ENCODE data around the gene DRAP1. TPM values are rescaled to one million over a fixed set of nuclear protein-coding genes. Genes with fewer than 3 reads are reported as not detected.

Gene DRAP1
- total and polyA plus RNA-seq, 9 of the 15 experiments (the other 6 are each of a cell fraction or from before 2014, with no cell fraction given), result 9.6 to 200 (median 92.9) TPM

DNA sequence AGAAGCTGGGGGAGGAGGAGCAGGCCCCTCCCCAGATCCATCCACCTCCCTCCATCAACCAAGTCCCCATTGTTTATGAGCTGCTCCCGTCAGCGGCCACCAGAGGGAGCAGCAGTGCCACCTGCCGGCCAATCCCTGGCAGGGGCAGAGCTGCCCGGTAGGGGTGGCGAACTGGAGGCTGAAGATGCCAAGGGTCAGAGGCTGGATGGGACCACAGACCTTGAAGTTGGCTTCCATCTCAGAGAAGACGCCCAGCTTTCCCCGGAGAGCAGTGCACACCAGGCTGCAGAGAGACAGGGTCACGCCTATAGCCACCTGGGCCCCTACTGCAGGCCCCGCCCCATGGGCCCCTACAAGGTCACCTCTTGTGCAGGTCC, 34.5 kb upstream of the DRAP1 start (continued):
- TF ChIP-seq, protein P1, sequence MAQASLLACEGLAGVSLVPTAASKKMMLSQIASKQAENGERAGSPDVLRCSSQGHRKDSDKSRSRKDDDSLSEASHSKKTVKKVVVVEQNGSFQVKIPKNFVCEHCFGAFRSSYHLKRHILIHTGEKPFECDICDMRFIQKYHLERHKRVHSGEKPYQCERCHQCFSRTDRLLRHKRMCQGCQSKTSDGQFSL (CRISPR knock-in tag; IDR thresholded peaks at IDR 0.05), result 0 out of 2 replicates have a peak, but pooled peaks have one; percentile 38
- TF ChIP-seq, protein P1 (tag; IDR thresholded peaks at IDR 0.05), result no peak
- TF ChIP-seq RBM15 (IDR thresholded peaks at IDR 0.05; ENCODE audit: insufficient read depth, low read length) (no peak), SLC30A9 (CRISPR knock-in tag; IDR thresholded peaks at IDR 0.05) (no peak), ZNF589 (CRISPR knock-in tag; IDR thresholded peaks at IDR 0.05; ENCODE audit: low read depth) (no peak), TAF7 (tag; IDR thresholded peaks at IDR 0.05) (no peak), KAT7 (CRISPR knock-in tag; IDR thresholded peaks at IDR 0.05; ENCODE audit: borderline replicate concordance) (no peak), STAT5B (CRISPR knock-in tag; IDR thresholded peaks at IDR 0.05) (no peak), NCOR1 (IDR thresholded peaks at IDR 0.05) (no peak), HDGF (IDR thresholded peaks at IDR 0.05) (peak; percentile 51; the same call in 1 of the 2 replicates)
- TF ChIP-seq, protein P2, sequence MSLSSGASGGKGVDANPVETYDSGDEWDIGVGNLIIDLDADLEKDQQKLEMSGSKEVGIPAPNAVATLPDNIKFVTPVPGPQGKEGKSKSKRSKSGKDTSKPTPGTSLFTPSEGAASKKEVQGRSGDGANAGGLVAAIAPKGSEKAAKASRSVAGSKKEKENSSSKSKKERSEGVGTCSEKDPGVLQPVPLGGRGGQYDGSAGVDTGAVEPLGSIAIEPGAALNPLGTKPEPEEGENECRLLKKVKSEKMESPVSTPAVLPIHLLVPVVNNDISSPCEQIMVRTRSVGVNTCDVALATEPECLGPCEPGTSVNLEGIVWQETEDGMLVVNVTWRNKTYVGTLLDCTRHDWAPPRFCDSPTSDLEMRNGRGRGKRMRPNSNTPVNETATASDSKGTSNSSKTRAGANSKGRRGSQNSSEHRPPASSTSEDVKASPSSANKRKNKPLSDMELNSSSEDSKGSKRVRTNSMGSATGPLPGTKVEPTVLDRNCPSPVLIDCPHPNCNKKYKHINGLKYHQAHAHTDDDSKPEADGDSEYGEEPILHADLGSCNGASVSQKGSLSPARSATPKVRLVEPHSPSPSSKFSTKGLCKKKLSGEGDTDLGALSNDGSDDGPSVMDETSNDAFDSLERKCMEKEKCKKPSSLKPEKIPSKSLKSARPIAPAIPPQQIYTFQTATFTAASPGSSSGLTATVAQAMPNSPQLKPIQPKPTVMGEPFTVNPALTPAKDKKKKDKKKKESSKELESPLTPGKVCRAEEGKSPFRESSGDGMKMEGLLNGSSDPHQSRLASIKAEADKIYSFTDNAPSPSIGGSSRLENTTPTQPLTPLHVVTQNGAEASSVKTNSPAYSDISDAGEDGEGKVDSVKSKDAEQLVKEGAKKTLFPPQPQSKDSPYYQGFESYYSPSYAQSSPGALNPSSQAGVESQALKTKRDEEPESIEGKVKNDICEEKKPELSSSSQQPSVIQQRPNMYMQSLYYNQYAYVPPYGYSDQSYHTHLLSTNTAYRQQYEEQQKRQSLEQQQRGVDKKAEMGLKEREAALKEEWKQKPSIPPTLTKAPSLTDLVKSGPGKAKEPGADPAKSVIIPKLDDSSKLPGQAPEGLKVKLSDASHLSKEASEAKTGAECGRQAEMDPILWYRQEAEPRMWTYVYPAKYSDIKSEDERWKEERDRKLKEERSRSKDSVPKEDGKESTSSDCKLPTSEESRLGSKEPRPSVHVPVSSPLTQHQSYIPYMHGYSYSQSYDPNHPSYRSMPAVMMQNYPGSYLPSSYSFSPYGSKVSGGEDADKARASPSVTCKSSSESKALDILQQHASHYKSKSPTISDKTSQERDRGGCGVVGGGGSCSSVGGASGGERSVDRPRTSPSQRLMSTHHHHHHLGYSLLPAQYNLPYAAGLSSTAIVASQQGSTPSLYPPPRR (CRISPR knock-in tag; IDR thresholded peaks at IDR 0.05; ENCODE audit: borderline replicate concordance), result no peak
- TF ChIP-seq, protein P3, sequence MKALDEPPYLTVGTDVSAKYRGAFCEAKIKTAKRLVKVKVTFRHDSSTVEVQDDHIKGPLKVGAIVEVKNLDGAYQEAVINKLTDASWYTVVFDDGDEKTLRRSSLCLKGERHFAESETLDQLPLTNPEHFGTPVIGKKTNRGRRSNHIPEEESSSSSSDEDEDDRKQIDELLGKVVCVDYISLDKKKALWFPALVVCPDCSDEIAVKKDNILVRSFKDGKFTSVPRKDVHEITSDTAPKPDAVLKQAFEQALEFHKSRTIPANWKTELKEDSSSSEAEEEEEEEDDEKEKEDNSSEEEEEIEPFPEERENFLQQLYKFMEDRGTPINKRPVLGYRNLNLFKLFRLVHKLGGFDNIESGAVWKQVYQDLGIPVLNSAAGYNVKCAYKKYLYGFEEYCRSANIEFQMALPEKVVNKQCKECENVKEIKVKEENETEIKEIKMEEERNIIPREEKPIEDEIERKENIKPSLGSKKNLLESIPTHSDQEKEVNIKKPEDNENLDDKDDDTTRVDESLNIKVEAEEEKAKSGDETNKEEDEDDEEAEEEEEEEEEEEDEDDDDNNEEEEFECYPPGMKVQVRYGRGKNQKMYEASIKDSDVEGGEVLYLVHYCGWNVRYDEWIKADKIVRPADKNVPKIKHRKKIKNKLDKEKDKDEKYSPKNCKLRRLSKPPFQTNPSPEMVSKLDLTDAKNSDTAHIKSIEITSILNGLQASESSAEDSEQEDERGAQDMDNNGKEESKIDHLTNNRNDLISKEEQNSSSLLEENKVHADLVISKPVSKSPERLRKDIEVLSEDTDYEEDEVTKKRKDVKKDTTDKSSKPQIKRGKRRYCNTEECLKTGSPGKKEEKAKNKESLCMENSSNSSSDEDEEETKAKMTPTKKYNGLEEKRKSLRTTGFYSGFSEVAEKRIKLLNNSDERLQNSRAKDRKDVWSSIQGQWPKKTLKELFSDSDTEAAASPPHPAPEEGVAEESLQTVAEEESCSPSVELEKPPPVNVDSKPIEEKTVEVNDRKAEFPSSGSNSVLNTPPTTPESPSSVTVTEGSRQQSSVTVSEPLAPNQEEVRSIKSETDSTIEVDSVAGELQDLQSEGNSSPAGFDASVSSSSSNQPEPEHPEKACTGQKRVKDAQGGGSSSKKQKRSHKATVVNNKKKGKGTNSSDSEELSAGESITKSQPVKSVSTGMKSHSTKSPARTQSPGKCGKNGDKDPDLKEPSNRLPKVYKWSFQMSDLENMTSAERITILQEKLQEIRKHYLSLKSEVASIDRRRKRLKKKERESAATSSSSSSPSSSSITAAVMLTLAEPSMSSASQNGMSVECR (CRISPR knock-in tag; IDR thresholded peaks at IDR 0.05), result no peak
- TF ChIP-seq, protein P4, sequence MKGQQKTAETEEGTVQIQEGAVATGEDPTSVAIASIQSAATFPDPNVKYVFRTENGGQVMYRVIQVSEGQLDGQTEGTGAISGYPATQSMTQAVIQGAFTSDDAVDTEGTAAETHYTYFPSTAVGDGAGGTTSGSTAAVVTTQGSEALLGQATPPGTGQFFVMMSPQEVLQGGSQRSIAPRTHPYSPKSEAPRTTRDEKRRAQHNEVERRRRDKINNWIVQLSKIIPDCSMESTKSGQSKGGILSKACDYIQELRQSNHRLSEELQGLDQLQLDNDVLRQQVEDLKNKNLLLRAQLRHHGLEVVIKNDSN (CRISPR knock-in tag; IDR thresholded peaks at IDR 0.05), result no peak
